ENCODE results near the gene GPLD1.
"Not testable (repeated sequence)": the region's sequence is repeated elsewhere in the genome, so short reads cannot be mapped to it uniquely, and the experiment has no call there.

GPLD1 gene

GRCh38 chr6:24384369-24385130 lies 104.8 kb downstream of the GPLD1 start:
- DNase-seq (ENCODE audit: low spot score), result not testable (repeated sequence)

- not testable (repeated sequence) for DNase-seq (ENCODE audit: low spot score)
Observed at GRCh38 chr6:24382891-24383494, 106.4 kb downstream of the GPLD1 start.

GRCh38 chr6:24382220-24382540 lies 107.2 kb downstream of the GPLD1 start:
- no peak for DNase-seq (ENCODE audit: low spot score)

- DNase-seq (ENCODE audit: low spot score), result no peak
Observed at GRCh38 chr6:24381476-24382219, 107.7 kb downstream of the GPLD1 start.

GRCh38 chr6:24378473-24379097 lies 110.8 kb downstream of the GPLD1 start:
- no peak for DNase-seq (ENCODE audit: low spot score)
